HCEC 1CT (cell line): ENCODE data around the gene RHOU.
"Not testable (repeated sequence)": the region's sequence is repeated elsewhere in the genome, so short reads cannot be mapped to it uniquely, and the experiment has no call there.

ENCODE experiments used
- DNase-seq: peaks from one replicate; pipeline ENCODE4 v3.0.0-alpha.2; 2017

The RHOU gene

DNA sequence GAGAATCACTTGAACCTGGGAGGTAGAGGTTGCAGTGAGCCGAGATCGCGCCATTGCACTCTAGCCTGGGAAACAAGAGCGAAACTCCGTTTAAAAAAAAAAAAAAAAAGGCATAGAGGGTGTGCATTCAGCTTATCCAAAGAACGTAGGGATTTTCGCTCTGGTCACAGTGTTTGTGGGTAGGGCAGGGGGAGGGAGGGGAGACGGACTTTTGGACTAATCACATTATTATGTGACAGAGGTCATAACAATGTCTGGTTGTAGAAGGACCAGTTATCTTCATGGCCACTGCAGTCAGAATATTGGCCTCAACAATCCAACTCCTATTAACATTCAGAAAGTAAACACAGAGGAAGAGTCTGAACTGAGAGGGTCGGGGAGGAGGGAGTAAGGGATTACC, 25.7 kb downstream of the RHOU start:
- DNase-seq = no peak

DNA sequence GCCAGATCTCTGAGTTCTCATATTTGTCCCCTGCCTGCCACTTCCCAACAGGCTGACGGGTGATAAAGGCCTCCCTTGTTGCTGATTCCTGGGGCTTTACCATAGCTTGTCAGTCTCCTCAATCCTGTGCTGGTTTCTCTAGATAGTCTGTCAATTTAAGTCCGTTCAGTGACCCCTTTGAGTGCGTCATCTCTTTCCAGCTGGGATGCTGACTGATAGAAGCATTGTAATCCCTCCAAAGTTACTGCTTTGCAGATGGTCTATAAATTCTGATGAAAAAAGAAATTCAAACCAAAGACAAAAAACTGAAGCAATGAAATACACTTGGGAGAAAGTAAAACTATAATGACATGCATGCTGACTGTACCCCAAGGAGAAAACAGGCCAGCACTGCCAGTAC, 28.3 kb downstream of the RHOU start:
- no peak for DNase-seq

DNA sequence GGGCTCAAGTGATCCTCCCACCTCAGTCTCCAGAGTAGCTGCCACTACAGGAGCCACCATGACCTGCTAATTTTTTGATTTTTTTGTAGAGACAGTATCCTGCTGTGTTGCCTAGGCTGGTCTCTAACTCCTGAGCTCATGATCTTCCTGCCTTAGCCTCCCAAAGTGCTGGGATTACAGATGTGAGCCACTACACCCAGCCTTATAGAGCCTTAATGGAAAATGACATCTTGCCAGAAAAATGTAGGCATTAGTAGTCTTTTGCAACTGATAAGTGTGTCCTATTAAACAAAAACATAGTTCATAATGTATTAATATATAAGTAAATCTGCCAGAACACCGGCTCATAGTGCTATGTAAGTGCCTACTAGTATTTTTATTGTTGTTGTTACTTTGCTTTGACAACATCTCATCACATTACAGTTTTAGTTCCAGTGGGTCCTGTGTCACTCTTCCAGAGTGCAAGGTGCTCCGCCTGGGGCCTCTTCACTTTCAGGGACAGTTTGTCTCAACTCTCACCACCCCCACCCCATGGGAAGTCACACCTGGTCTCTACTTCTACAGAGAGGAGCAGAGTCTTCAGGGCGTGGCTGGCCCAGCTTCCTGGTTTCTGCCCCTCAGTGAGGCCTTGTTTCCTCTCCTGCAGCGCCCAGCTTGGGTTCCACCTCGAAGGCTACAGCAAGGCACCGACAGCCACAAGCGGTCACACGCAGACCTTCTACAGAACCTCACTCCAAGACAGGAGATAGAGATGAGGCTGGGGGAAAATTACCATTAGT, 30.1 kb downstream of the RHOU start:
- DNase-seq = no peak

DNA sequence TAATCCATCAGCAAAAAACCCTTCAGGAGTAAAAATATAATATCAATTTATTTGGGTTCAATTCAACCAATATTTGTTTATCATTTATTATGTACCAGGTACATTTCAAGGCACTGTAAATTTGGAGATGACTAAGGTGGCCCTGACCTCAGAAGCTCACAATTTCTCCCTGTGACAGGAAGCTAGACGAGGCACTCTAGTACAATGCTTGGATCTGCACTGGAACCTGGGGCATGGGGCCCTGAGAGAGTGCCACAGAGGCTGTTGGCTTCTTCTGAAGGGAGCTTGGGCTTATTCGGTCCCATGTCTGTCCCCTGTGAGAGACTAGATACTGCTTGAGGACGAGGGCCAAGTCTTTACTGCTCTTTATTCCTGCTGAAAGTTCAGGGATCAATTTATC, 31.5 kb downstream of the RHOU start:
- no peak for DNase-seq

DNA sequence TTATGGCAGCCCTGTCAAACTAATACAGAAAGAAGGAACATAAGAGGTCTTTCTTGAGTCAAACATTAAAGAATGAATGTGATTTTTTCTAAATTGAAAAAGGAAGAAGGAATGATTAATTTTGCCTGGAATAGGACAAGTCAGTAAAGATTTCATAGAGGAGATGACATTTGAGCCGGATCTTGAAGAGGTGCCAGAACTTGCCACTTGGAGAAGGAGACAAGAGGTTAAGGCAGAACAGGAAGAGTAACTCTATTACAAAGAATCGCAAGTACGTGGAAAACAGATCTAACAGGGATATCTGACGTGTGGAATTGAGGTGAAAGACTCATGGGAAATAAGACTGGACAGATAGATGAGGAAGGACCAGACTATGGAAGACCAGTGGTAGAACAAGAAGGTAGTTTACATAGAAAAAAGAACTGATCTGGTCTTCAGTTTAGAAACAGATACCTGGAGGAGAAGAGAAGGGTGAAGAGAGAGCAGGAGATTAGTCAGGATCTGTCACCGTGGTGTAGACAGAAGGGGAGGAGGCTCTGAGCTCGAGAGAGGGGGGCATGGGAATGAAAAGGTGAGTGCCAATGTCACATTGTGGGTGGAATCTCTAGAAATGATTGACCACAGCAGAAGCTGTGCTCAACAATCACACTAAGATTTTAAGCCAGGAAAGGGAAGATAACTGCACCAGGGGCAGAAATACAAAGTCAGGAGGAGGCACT, 32.5 kb downstream of the RHOU start:
- no peak for DNase-seq

DNA sequence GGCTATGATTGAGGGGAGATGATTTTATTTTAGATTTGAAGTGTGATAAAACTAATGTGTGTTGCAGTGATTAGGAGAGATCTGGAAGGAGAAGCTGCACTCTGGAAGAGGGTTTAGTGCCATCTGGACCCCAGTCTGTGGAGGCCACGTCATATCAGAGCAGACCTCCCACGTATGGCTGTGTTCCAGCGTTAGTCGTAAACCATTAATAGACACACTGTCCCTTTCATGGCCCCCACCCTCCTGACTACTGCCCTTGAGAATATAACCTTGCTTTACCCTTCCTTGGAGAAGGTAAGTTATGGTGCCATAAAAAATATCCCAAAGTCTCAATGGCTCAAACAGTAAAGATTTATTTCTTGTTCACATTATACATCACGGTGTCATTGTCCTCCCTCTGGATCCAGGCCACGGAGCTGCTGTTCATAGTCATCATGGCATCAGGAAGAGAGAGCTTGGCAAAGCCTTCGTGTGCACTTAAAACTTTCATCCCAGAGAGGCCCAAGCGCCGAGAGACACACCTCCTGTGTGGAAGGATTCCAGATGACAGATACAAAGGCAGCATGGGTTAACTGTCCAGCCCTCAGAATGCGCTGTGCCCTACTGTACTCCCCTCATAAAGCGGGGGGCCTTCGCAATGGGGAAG, 33.2 kb downstream of the RHOU start:
- DNase-seq = no peak

DNA sequence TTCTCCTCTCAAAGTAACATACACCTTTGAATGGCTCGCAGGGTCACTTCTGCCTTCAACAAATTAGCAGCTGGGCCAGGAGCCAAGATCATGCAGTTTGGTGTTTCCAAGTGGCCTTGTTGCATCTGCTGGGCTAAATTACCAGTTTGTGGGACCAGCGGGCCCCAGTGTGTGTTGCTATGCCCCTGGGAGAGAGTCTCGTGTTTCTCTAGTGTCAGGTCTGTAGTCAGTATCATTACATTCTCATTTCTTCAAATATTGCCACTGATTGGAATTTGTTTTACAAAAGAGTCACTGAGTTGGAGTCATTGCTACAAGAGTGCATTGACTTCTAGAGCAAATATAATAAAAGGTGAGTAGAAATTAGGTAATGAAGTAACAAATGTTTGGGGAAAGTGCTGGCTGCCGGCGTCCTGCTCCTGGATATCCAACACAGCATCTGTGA, 35.5 kb downstream of the RHOU start:
- no peak for DNase-seq

DNA sequence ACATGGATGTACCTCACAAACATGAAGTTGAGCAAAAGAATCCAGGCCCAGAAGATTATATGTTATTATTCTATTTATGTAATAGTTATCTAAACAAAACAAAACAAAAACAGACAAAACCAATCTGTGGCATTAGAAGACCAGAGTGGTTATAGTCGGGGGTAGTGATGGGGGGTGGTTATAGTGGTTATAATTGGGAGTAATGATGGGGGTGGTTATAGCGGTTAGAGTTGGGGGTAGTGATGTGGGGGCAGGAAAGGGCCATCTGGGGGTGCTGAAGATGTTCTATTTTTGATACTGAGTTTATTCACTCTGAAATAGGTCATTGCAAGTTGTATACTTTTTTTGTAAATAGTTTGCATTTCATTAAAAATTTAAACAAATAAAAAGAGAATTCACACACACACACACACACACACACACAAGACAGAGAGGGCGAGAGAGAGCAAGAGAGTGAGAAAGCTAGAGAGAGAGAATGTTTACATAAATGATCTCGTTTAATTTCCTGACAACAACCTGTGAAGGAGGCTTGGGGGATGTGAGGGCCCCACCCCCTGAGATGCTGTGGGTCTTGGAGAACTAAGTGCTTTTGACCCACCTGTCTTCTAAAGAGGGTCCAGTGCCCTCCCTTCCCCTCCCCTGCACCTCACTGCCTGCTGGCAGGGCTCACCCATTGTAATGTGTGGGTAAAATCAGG, 37.4 kb downstream of the RHOU start:
- DNase-seq = no peak

DNA sequence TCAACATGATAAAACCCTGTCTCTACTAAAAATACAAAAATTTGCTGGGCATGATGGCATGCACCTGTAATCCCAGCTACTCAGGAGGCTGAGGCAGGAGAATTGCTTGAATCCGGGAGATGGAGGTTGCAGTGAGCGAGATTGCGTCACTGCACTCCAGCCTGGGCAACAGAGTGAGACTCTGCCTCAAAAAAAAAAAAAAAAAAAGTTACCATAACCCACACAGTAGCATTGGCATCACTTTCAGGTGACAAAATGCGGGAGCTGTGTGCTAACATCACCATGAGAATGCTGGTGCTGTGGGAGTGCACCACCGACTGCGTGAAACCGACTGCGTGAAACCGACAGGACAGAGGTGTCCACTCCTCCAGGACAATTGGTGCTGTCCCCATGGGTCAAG, 40.7 kb downstream of the RHOU start:
- not testable (repeated sequence) for DNase-seq

DNA sequence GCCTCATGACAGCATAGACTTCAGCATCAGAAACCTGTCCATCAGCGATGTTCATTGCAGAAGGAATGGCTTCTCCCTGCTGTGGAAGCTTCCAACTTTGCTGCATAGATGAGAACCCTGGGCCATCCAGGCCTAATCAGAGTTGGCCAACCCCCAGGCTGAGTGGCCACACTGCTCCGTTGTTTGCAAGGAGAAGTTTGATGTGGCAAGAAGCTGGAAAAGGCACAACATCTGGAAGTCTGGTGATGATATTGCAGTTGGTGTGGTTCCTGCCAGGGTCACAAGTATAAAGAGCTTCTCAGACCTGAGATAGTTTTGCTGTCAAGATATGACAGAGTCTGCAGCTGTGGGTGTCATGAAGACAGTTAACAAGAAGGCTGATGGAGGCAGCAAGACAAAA, 41.2 kb downstream of the RHOU start:
- DNase-seq = no peak

DNA sequence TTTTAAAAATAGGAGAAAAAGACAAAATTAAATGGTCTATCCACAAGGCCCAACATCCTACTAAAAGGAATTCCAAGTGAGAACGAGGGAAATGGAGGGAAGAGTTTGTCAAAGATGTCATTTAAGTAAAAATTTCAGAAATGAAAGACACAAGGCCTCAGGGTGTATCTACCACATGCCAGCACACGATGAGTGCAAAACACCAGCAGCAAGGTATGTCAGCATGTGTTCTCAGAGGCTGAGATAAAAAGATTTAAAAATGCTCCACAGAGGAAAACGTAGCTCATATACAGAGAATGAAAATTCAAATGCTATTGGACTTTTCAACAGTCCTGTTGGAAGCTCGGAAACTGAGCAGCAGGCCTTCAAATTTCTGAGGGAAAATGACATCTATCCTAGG, 42.0 kb downstream of the RHOU start:
- DNase-seq = no peak

DNA sequence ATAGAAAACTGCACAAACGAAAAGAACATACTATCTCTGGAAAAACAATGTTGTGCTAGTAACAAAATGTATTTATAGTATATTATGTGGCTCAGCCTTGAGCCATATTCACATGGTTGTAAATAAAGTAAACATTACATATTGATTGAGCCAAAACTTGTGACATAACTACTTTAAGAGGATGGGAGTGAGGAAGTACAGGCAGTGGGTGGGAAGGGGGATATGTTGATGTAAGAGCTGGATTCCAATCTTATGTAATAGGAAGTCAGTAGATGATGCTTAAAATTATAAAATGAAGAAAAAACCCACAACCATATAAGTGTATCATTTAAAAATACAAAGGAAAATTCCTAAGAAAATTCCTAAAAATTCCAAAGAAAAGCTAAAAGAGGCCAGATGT, 42.7 kb downstream of the RHOU start:
- no peak for DNase-seq

DNA sequence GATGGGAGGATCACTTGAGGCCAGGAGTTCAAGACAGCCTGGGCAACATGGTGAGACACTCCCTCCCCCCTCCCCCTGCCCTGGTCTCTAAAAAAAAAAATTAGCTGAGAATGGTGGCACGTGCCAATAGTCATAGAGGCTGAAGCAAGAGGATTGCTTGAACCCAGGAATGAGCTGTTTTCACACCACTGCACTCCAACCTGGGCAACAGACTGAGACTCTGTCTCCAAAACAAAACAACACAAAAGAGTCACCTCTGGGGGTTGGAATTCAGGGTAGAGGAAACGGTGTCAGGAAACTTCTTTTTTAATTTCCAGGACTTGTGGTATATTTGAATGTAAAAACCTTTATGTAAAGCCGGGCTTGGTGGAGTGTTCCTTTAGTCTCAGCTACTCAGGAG, 43.2 kb downstream of the RHOU start:
- no peak for DNase-seq

DNA sequence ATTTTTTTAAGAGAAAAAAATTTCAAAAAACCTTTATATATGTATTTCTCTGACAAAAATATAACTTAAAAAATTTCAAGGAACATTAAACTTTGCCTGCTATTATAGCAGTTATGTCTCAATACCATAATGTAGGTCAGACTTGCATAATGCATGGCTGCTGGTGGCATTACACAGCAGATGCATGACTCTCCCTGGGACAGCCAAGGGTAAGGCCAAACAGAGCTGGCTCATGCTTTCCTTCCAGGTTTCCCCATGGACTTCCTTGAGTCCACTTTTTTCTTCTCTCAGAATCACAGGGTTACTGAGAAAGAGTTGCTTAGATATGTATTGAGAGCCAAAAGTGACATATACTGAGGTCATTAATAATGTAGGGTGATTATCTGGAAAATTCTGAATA, 43.7 kb downstream of the RHOU start:
- DNase-seq = no peak

DNA sequence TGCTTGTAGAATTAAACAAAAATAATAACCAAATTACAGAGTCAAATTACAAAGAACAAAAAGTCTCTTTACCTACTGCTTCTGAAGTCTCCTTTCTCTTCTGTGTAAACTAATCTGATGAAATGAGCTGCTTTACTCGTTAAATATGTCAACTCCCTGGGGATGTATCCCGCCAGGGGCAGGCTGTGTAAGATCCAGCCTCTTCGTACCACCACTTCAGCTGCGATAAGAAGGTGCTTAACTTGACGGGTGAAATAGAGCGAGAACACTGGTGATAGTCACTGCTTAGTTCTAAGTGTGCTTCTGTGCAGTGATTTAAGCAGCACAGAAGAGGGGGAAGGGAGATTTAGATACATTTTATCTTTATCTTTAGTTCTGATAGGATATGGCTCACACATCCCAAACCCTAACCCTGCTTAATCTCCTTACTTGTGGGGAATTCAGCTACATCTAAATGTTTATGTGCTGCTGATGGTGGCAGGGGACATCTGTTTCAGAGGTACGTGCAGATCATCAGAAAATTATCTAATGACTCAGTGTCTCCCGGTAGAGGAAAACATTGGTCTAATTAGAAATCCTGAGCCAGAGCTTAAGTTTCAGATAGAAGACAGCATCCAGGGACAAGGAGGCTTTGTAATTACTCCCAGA, 46.0 kb downstream of the RHOU start:
- DNase-seq = peak; percentile 15

DNA sequence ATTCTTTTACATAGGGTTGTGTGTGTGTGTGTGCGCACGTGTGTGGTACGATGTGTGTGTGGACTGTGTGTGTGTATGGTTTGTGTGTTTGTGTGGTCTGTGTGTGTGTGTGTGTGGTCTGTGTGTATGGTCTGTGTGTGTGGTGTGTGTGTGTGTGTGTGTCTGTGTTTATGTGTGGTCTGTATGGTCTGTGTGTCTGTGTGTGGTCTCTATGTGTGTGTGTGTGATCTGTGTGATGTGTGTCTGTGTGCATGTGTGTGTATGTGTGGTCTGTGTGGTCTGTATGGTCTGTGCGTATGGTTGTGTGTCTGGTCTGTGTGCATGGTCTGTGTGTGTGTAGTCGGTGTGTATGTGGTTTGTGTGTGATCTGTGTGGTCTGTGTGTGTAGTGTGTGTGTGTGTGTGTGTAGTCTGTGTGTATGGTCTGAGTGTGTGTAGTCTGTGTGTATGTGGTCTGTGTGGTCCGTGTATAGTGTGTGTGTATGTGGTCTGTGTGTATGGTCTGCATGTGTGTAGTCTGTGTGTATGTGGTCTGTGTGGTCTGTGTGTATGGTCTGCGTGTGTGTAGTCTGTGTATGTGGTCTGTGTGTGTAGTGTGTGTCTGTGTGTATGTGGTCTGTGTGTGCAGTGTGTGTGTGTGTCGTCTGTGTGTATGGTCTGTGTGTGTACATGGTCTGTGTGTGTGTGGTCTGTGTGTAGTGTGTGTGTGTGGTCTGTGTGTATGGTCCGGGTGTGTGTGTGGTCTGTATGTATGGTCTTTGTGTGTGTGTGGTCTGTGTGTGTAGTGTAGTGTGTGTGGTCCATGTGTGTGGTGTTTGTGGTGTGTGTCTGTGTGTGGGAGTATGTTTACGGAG, 46.8 kb downstream of the RHOU start:
- no peak for DNase-seq

DNA sequence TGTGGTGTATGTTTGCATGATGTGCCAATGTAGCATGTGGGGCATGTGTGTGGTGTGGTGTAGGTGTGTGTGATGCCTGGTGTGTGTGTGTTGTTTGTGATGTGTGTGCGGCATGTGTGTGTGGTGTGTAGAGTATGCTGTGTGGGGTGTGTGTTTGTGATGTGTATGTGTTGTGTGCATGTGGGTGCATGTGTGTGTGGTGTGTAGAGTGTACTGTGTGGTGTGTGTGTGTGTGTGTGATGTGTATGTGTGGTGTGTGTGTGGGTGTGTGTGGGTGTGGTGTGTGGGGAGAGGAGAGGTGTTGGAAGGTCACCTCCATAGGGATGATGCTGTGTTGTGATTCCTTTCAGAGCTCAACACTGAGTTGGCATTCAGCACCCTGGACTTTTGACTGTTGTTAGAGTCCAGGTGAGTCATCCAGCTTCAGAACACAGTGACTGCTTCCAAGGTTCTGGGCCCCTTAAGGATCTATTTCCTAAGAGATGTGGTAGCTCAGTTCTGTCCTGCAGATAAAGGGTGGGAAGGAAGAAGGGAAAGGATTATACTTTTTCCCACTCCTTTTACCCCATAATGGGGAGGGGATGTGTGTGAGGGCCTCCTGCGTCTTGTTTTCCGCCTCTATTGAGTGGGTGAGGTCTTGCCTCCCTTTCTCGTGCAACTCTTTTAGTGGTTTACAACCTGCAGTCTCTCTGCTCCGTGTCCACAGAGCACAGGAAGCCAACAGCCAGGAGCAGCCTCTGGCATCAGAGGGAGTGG, 47.6 kb downstream of the RHOU start:
- peak; percentile 37 for DNase-seq

DNA sequence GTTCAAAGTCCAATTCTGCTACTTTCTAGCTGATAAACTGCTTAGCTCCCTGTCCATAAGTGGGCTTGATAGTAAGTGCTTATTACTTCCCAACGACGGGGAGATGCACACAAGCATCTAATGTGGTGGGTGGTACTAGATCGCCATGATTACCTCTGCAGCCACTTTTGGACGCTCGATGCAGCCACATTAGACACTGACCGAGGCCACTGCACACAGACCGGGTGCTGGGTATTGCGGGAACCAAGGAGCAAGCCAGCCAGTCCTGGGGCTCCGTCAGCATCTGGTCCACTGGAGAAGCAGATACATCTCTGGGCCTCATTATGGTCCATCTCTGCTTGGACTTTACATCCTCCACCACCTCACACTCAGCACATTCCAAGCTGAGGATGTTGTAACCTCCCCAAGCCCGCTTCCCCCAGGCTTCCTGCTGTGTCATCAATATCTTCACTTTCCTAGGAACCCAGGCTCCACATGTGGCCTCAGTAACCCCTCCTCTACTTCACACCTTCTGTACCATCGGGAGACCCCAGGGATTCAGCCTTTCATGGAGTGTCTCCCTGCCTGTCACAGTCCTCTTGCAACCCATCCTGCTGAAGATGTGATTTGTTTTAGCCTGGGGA, 48.2 kb downstream of the RHOU start:
- no peak for DNase-seq

DNA sequence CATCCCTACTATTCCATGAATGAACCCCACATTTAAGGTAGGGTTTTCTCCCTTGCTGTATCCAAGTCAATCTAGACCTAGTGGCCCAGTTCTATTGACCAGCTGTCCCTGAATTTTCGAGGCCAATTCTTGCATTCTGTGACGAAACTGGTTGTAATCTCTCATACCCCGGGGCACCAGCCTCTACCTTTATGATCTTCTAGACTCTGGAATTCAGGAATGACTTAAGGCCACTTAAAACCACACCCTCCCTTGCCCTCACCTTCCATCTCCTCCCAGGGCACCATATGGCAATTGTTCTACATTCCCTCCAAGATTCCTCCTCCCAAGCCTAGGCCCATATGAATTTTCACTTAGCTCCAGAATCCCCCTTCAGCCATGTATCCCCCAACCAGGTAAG, 48.9 kb downstream of the RHOU start:
- DNase-seq = no peak
